ENCODE results near the gene KRTAP10-10.

DNA sequence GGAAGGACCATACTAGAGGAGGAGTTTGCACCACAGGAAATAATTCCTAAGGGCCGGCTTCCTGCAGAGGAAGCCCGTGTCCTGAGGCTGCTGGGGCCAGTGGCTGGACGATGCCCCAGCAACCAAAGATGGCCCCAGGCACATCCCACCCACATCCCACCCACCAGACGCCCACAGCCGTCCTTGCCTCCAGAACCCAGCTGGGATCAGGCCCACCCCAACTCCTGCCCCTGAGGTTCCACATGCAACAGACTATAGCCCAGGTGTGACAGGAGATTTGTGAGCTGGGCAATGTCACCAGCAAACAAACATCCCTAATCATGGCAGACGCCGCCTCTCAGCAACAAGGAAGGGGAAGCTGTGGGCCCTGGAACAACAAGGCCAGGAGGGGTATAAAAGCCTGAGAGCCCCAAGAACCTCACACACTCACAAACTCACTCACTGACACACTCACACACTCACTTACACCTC, 10.4 kb upstream of the KRTAP10-10 start, which contains the start of gene KRTAP10-9:
- TF ChIP-seq, protein P1, sequence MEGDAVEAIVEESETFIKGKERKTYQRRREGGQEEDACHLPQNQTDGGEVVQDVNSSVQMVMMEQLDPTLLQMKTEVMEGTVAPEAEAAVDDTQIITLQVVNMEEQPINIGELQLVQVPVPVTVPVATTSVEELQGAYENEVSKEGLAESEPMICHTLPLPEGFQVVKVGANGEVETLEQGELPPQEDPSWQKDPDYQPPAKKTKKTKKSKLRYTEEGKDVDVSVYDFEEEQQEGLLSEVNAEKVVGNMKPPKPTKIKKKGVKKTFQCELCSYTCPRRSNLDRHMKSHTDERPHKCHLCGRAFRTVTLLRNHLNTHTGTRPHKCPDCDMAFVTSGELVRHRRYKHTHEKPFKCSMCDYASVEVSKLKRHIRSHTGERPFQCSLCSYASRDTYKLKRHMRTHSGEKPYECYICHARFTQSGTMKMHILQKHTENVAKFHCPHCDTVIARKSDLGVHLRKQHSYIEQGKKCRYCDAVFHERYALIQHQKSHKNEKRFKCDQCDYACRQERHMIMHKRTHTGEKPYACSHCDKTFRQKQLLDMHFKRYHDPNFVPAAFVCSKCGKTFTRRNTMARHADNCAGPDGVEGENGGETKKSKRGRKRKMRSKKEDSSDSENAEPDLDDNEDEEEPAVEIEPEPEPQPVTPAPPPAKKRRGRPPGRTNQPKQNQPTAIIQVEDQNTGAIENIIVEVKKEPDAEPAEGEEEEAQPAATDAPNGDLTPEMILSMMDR (IDR thresholded peaks at IDR 0.05), result no peak
- TF ChIP-seq POLR2A (IDR thresholded peaks at IDR 0.05), result no peak
